ENCODE data around the gene RGS6.

DNA sequence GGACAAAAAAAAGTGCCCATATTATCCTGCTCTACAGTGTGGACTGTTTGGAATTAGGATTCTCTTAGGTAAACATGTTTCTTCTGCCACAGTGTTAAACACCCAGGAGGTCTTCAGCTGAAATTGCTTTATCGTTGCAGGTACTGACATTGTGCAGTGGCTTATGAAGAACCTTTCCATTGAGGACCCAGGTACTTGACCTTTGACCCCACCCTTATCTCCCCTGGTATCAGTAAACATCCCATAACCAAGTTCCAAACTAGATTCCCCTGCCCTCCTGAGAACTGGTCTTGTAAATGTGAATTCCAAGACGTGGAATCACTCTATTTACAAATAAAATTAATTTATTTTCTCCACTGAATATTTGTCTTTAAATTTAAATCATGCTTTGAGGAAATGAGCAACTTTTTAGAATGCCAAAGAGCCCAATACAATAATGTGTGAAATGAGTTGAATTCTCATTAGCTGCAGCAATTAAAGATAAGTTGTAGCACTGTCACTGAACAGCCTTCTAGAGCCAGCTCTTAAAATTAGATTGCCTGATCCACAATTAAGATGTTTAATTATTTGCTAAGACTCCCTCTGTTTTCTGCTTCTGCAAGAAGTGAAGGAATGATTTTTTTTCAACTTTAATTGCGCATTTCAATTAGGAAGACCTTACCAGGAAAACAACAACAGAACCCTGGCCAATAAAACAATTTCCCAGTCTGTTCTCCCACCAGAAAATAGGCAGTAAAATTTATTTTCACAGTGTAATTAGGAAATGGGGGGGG lies 522.3 kb downstream of the RGS6 start:
- TF ChIP-seq POLR2A (IDR thresholded peaks at IDR 0.05) = no peak
- TF ChIP-seq, protein P1, sequence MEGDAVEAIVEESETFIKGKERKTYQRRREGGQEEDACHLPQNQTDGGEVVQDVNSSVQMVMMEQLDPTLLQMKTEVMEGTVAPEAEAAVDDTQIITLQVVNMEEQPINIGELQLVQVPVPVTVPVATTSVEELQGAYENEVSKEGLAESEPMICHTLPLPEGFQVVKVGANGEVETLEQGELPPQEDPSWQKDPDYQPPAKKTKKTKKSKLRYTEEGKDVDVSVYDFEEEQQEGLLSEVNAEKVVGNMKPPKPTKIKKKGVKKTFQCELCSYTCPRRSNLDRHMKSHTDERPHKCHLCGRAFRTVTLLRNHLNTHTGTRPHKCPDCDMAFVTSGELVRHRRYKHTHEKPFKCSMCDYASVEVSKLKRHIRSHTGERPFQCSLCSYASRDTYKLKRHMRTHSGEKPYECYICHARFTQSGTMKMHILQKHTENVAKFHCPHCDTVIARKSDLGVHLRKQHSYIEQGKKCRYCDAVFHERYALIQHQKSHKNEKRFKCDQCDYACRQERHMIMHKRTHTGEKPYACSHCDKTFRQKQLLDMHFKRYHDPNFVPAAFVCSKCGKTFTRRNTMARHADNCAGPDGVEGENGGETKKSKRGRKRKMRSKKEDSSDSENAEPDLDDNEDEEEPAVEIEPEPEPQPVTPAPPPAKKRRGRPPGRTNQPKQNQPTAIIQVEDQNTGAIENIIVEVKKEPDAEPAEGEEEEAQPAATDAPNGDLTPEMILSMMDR (IDR thresholded peaks at IDR 0.05) = no peak
